Spleen (tissue), 7 donors: ENCODE measurements around the gene TRMO.
A peak's percentile ranks its signal among the peaks of the same experiment; 100 is the strongest.

Source experiments
- CTCF ChIP-seq, 11 experiments: fragments of 200-600 bp in 7 of 11; fragments of 450-650 bp in 4 of 11; sonication (generic) in 4 of 11; IDR thresholded peaks in 8 of 11; conservative IDR thresholded peaks in 3 of 11; 1 replicate in 7 of 11; 2 replicates in 4 of 11; pipeline versions ENCODE4 v1.4.0 to v1.8.0; 2016 to 2021; ENCODE audit warnings: antibody characterized with exemption in 11 of 11, inconsistent platforms in 4 of 11, mild to moderate bottlenecking in 1 of 11
- POLR2A ChIP-seq, 3 donors: fragments of 450-650 bp; IDR thresholded peaks; one replicate each; pipeline ENCODE4 v1.5.1; 2017; ENCODE audit warnings: antibody characterized with exemption in 3 of 3, mild to moderate bottlenecking in 1 of 3
- POLR2AphosphoS5 ChIP-seq, 3 donors: sonication (generic); formaldehyde crosslinking; IDR thresholded peaks; one replicate each; pipeline ENCODE4 v1.5.1; 2017; ENCODE audit warnings: antibody characterized with exemption in 3 of 3
- donor health status: DM: no; HTN: no; CAD: no; lungs with moderate emphysema.
- donor health status: DM: no; HTN: no; CAD: no.
- donor health status: DM: no; HTN: no; CAD: no.

GRCh38 chr9:97923529-97924108 lies 1.3 kb upstream of the TRMO start:
- TF ChIP-seq CTCF (IDR thresholded peaks at IDR 0.05 in 8 of 11, conservative IDR thresholded peaks at IDR 0.05 in 3 of 11) (peak; percentile 64 to 88 (median 81)), POLR2A (IDR thresholded peaks at IDR 0.05) (no peak), POLR2AphosphoS5 (IDR thresholded peaks at IDR 0.05) (no peak)
